Stomach (tissue), 9 donors: Measurements from ENCODE around the gene NLRC3. TPM values are rescaled to one million over a fixed set of nuclear protein-coding genes. Genes with fewer than 3 reads are reported as not detected.
A peak's percentile ranks its signal among the peaks of the same experiment; 100 is the strongest.

Source experiments
- DNase-seq, 2 donors: peaks; one replicate each; pipeline versions ENCODE4 v3.0.0 to v3.0.0-alpha.2; 2013 to 2019
- H3K27ac ChIP-seq, 5 donors: fragments of 200-600 bp in 4 of 5; sonication (generic) in 4 of 5; one replicate each; pipeline ENCODE4 v1.5.1; 2013 to 2019; ENCODE audit warnings: mild to moderate bottlenecking in 1 of 5, moderate library complexity in 1 of 5
- H3K27me3 ChIP-seq, 3 donors: fragments of 200-600 bp; sonication (generic); one replicate each; pipeline ENCODE4 v1.5.1; 2017 to 2019; ENCODE audit warnings: mixed run types in 1 of 3
- H3K36me3 ChIP-seq, 4 donors: fragments of 200-600 bp; sonication (generic); 1 replicate in 3 of 4; 2 replicates in 1 of 4; pipeline ENCODE4 v1.5.1; 2016 to 2019
- H3K4me1 ChIP-seq, 4 donors: fragments of 200-600 bp; sonication (generic); one replicate each; pipeline ENCODE4 v1.5.1; 2016 to 2019
- H3K4me3 ChIP-seq, 4 donors: fragments of 200-600 bp; sonication (generic) in 3 of 4; one replicate each; pipeline ENCODE4 v1.5.1; 2016 to 2019; ENCODE audit warnings: mild to moderate bottlenecking in 1 of 4
- H3K9me3 ChIP-seq, 4 donors: fragments of 200-600 bp; sonication (generic); one replicate each; pipeline ENCODE4 v1.5.1; 2016 to 2019
- EP300 ChIP-seq: sonication (generic); formaldehyde crosslinking; IDR thresholded peaks from one replicate; pipeline ENCODE4 v1.6.1; 2017; ENCODE audit warnings: antibody characterized with exemption
- POLR2A ChIP-seq, 4 donors: fragments of 450-650 bp; IDR thresholded peaks; one replicate each; pipeline ENCODE4 v1.6.1; 2016; ENCODE audit warnings: antibody characterized with exemption in 4 of 4, control low read depth in 2 of 4, mild to moderate bottlenecking in 1 of 4, moderate library complexity in 1 of 4
- POLR2AphosphoS5 ChIP-seq, 3 donors: sonication (generic); formaldehyde crosslinking; IDR thresholded peaks; one replicate each; pipeline ENCODE4 v1.6.1; 2016; ENCODE audit warnings: antibody characterized with exemption in 3 of 3
- WGBS, 5 donors: extraction: QIAGEN DNeasy Blood & Tissue Kit in 3 of 5; methylation state at CpG; one replicate each; pipeline versions ENCODE4 v1.1.5 to v1.1.7; 2013 to 2018; 5-methylcytosine and 5-hydroxymethylcytosine counted together
- intact Hi-C: fragments of 100-400 bp; cut with DNase I; formaldehyde crosslinking; loops from one replicate; pipeline ENCODE4 v1.15.1; 2023; ENCODE audit warnings: low total_unique reads
- polyA plus RNA-seq, 3 donors: library from polyadenylated mRNA; stranded (reverse); fragments of 200-250 nt; gene quantifications; one replicate each; pipeline ENCODE4 v1.2.3, GENCODE V29; 2013
- total RNA-seq, 5 donors: library from RNA; depleted of rRNA; stranded (reverse); fragments of >200 nt; gene quantifications; one replicate each; pipeline versions ENCODE4 v1.1.0 to v1.2.3, GENCODE V29; 2014 to 2016
- TF ChIP-seq, protein P1 (sequence below), 7 experiments: fragments of 450-650 bp in 4 of 7; fragments of 200-600 bp in 3 of 7; sonication (generic) in 3 of 7; IDR thresholded peaks; one replicate each; pipeline ENCODE4 v1.5.1; 2016 to 2019; ENCODE audit warnings: antibody characterized with exemption in 7 of 7, control low read depth in 2 of 7, mild to moderate bottlenecking in 1 of 7
- donor health status: healthy with polysubstance abuse.
- donor health status: Bipolar disorder and iron deficiency.
- donor health status: healthy.

NLRC3 gene
- total and polyA plus RNA-seq, 8 donors = 0.45 to 17.0 (median 1.7) TPM; not detected in 1

DNA sequence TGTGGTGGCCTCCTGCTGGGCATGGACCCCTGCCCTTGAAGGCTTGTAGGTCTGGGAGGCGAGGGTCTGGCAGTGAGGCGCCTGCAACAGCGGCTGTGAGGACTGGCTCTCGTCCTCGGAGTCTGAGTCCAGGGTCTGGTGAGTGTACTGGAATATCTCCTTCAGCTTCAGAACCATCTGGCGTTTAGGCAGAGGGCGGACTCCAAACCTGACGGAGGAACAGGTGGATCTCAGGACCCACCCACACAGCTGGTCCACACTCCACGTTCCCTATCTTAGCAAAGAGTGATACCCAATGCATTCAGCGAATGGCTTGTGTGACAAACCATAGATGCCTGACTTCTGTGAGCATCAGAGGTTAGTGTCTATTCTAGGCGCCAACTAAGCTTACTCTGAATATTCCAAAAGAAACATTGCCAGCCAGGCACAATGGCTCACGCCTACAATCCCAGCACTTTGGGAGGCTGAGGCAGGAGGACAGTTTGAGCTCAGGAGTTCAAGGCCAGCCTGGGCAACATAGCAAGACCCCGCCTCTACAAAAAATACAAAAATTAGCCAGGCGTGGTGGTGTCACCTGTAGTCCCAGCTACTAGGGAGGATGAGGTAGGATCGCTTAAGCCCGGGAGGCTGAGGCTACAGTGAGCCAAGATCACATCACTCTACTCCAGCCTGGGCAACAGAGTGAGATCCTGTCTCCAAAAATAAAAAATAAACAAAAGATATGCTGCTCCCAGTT, 6.3 kb upstream of the NLRC3 start:
- no peak overlapping the region for H3K27ac ChIP-seq
- H3K4me3 ChIP-seq = no peak overlapping the region
- intact Hi-C loops = no loop called here
- no peak for DNase-seq
- H3K9me3 ChIP-seq = no peaks in the 10 kb centered on the region
- H3K27me3 ChIP-seq = peaks cover 0 to 15% (median 4%) of the 10 kb centered on the region in 3 donors
- 95 to 98% (median 96%) methylated on average over 16 of the region's 16 CpGs for WGBS, 5 donors
- peaks cover 0 to 19% (median 10%) of the 10 kb centered on the region in 4 donors for H3K4me1 ChIP-seq
- TF ChIP-seq POLR2AphosphoS5 (IDR thresholded peaks at IDR 0.05) = no peak
- peaks cover 0 to 48% (median 35%) of the 10 kb centered on the region in 4 donors for H3K36me3 ChIP-seq

GRCh38 chr16:3582276-3583165, 5.3 kb upstream of the NLRC3 start:
- Histone ChIP-seq H3K36me3 (peaks cover 0 to 41% (median 30%) of the 10 kb centered on the region in 4 donors), H3K4me1 (peaks cover 0 to 28% (median 12%) of the 10 kb centered on the region in 4 donors), H3K27me3 (peaks cover 0 to 24% (median 9%) of the 10 kb centered on the region in 3 donors), H3K4me3 (no peak overlapping the region), H3K27ac (no peak overlapping the region), H3K9me3 (no peaks in the 10 kb centered on the region)
- intact Hi-C loops = no loop called here
- WGBS, 5 donors = 88 to 95% (median 93%) methylated on average over 27 to 36 of the region's 36 CpGs
- TF ChIP-seq POLR2A (IDR thresholded peaks at IDR 0.05) = no peak
- TF ChIP-seq, protein P1, sequence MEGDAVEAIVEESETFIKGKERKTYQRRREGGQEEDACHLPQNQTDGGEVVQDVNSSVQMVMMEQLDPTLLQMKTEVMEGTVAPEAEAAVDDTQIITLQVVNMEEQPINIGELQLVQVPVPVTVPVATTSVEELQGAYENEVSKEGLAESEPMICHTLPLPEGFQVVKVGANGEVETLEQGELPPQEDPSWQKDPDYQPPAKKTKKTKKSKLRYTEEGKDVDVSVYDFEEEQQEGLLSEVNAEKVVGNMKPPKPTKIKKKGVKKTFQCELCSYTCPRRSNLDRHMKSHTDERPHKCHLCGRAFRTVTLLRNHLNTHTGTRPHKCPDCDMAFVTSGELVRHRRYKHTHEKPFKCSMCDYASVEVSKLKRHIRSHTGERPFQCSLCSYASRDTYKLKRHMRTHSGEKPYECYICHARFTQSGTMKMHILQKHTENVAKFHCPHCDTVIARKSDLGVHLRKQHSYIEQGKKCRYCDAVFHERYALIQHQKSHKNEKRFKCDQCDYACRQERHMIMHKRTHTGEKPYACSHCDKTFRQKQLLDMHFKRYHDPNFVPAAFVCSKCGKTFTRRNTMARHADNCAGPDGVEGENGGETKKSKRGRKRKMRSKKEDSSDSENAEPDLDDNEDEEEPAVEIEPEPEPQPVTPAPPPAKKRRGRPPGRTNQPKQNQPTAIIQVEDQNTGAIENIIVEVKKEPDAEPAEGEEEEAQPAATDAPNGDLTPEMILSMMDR (IDR thresholded peaks at IDR 0.05) = no peak
- TF ChIP-seq POLR2AphosphoS5 (IDR thresholded peaks at IDR 0.05) = no peak
- no peak for TF ChIP-seq EP300
- no peak for DNase-seq

DNA sequence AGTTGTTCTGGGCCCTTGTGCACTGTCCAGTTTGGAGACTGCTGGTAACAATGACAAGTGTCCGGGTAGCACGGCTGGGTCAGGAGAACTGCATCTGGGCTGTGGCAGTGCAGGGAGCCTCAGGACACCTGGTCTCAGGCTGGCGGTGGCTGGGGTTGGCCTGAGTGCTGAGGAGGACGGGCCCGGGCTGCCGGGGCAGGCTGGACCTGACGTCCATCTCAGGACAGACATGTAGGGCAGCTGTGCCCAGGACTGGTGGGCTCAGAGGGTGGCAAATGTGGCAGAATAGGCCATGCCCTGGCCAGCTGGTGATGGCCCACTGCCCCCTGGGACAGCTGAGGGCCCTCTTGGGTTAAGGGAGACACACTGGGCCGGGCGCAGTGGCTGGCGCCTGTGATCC, 4.2 kb upstream of the NLRC3 start:
- TF ChIP-seq, protein P1 (IDR thresholded peaks at IDR 0.05) = no peak
- TF ChIP-seq POLR2A (IDR thresholded peaks at IDR 0.05) (no peak), EP300 (no peak), POLR2AphosphoS5 (IDR thresholded peaks at IDR 0.05) (no peak)
- 94 to 96% (median 95%) methylated on average over 8 to 10 of the region's 10 CpGs for WGBS, 5 donors
- H3K4me3 ChIP-seq = no peak overlapping the region
- H3K36me3 ChIP-seq = peaks cover 0 to 34% (median 30%) of the 10 kb centered on the region in 4 donors
- intact Hi-C loops = no loop called here
- peaks cover 0 to 34% (median 9%) of the 10 kb centered on the region in 3 donors for H3K27me3 ChIP-seq
- H3K9me3 ChIP-seq = no peaks in the 10 kb centered on the region
- DNase-seq = no peak
- peaks cover 0 to 32% (median 14%) of the 10 kb centered on the region in 4 donors for H3K4me1 ChIP-seq
- no peak overlapping the region for H3K27ac ChIP-seq

DNA sequence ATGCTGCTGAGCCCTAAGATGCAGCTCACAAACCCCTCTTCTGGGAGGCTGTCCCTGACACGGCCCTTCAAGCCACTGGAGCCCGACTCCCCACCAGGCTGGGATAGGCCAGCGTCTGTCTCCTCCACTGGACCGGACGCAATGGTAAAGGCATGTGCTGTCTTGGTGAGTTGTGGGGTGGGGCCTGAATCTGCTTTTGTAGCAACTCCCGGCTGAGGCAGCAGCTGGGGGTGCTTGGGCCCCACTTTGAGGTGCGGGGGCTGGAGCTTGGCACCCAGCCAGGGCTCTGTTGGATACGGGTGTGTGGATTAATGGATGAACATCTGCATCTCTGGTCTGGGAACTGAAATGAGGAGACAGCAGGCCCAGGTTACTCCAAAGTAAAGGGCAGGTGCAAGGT, 3.5 kb upstream of the NLRC3 start:
- intact Hi-C loops = no loop called here
- no peak overlapping the region for H3K4me3 ChIP-seq
- TF ChIP-seq POLR2A (IDR thresholded peaks at IDR 0.05) = no peak
- TF ChIP-seq, protein P1 (IDR thresholded peaks at IDR 0.05) = no peak
- TF ChIP-seq POLR2AphosphoS5 (IDR thresholded peaks at IDR 0.05) = no peak
- no peak for TF ChIP-seq EP300
- no peak overlapping the region for H3K27ac ChIP-seq
- H3K36me3 ChIP-seq = peaks cover 0 to 34% (median 30%) of the 10 kb centered on the region in 4 donors
- H3K4me1 ChIP-seq = peaks cover 0 to 32% (median 14%) of the 10 kb centered on the region in 4 donors
- 46 to 79% (median 76%) methylated on average over 5 to 8 of the region's 8 CpGs for WGBS, 5 donors
- H3K27me3 ChIP-seq = peaks cover 0 to 38% (median 9%) of the 10 kb centered on the region in 3 donors
- H3K9me3 ChIP-seq = no peaks in the 10 kb centered on the region
- DNase-seq = peak in 1 of 2 donors; percentile 74
